ENCODE data around the gene RPL41. TPM values are rescaled to one million over a fixed set of nuclear protein-coding genes. Genes with fewer than 3 reads are reported as not detected.

RPL41 gene
- polyA plus RNA-seq, 3 donors, result 2,986 to 5,048 (median 3,308) TPM

- Histone ChIP-seq H3K36me3 (replicated peaks in 1 of 2; ENCODE audit: control insufficient read depth in 1 of 2, insufficient read depth in 2 of 2, low read length in 2 of 2) (peaks cover 31 to 35% of the 10 kb centered on the region in 2 donors), H3K9ac (ENCODE audit: insufficient read depth, low read length, poor library complexity, severe bottlenecking) (peak overlapping the region; percentile 68), H3K79me2 (ENCODE audit: insufficient read depth, low read length) (peaks cover 44% of the 10 kb centered on the region), H3K27ac (ENCODE audit: low read depth in 1 of 2, low read length in 2 of 2) (peak overlapping the region; percentile 54 to 78), H4K20me1 (ENCODE audit: insufficient read depth, low read length) (no peaks in the 10 kb centered on the region), H3K4me2 (replicated peaks; ENCODE audit: extremely low read depth, low read length, poor library complexity, severe bottlenecking) (peak overlapping the region; percentile 99), H3K9me3 (replicated peaks in 1 of 2; ENCODE audit: control insufficient read depth in 1 of 2, insufficient read depth in 1 of 2, low read length in 2 of 2) (no peaks in the 10 kb centered on the region), H3K4me3 (replicated peaks in 1 of 3; ENCODE audit: low read depth in 2 of 3, low read length in 3 of 3) (peak overlapping the region; percentile 60 to 99 (median 94)), H3K27me3 (ENCODE audit: control insufficient read depth in 2 of 2, insufficient read depth in 2 of 2, low read length in 2 of 2) (no peaks in the 10 kb centered on the region), H3K4me1 (ENCODE audit: control insufficient read depth in 1 of 2, insufficient read depth in 2 of 2, low read length in 2 of 2) (peaks cover 53 to 62% of the 10 kb centered on the region in 2 donors), H2AFZ (ENCODE audit: insufficient read depth, low read depth, low read length, poor library complexity, severe bottlenecking) (peak overlapping the region; percentile 84)
- intact Hi-C loops (cut with micrococcal nuclease), result loop anchor here (2.0 to 10.0 kb wide), 4 partner anchors 22 to 336 kb away; partner anchors contain the start of genes SPRYD4 (in 2 of the 2), NABP2 (in 1 of the 2) and RNF41 (in 1 of the 2)
- no peak for TF ChIP-seq CTCF (IDR thresholded peaks at IDR 0.05)
- Mint-ChIP-seq H3K9me3 (peaks cover 0 to 4% (median 0%) of the 10 kb centered on the region in 7 donors), H3K4me3 (peak overlapping the region; percentile 95 to 98), H3K27ac (peak overlapping the region; percentile 84 to 94 (median 93)), H3K4me1 (peaks cover 53% of the 10 kb centered on the region), H3K36me3 (peaks cover 39% of the 10 kb centered on the region in 2 donors), H3K27me3 (ENCODE audit: low read depth in 3 of 3) (peaks cover 0 to 6% (median 1%) of the 10 kb centered on the region in 3 donors)
- DNase-seq, result no peak
- 0% methylated on average over 10 of the region's 20 CpGs for WGBS (ENCODE audit: insufficient coverage)
Measured at GRCh38 chr12:56128670-56129205, 12.3 kb downstream of the RPL41 start.

GRCh38 chr12:56129206-56129941 is 12.9 kb downstream of the RPL41 start:
- Histone ChIP-seq H3K9me3 (replicated peaks in 1 of 2; ENCODE audit: control insufficient read depth in 1 of 2, insufficient read depth in 1 of 2, low read length in 2 of 2) (no peaks in the 10 kb centered on the region), H3K27ac (ENCODE audit: low read depth in 1 of 2, low read length in 2 of 2) (peak overlapping the region; percentile 54 to 78), H2AFZ (ENCODE audit: insufficient read depth, low read depth, low read length, poor library complexity, severe bottlenecking) (peak overlapping the region; percentile 84), H3K4me2 (replicated peaks; ENCODE audit: extremely low read depth, low read length, poor library complexity, severe bottlenecking) (peak overlapping the region; percentile 99), H3K79me2 (ENCODE audit: insufficient read depth, low read length) (peaks cover 38% of the 10 kb centered on the region), H3K36me3 (replicated peaks in 1 of 2; ENCODE audit: control insufficient read depth in 1 of 2, insufficient read depth in 2 of 2, low read length in 2 of 2) (peaks cover 38 to 41% of the 10 kb centered on the region in 2 donors), H3K4me3 (replicated peaks in 1 of 3; ENCODE audit: low read depth in 2 of 3, low read length in 3 of 3) (peak overlapping the region; percentile 60 to 99 (median 94)), H3K27me3 (ENCODE audit: control insufficient read depth in 2 of 2, insufficient read depth in 2 of 2, low read length in 2 of 2) (no peaks in the 10 kb centered on the region), H4K20me1 (ENCODE audit: insufficient read depth, low read length) (no peaks in the 10 kb centered on the region), H3K9ac (ENCODE audit: insufficient read depth, low read length, poor library complexity, severe bottlenecking) (peak overlapping the region; percentile 68), H3K4me1 (ENCODE audit: control insufficient read depth in 1 of 2, insufficient read depth in 2 of 2, low read length in 2 of 2) (peaks cover 49 to 55% of the 10 kb centered on the region in 2 donors)
- Mint-ChIP-seq H3K9me3 (peaks cover 0 to 4% (median 0%) of the 10 kb centered on the region in 7 donors), H3K4me3 (peak overlapping the region; percentile 95 to 98), H3K4me1 (peaks cover 47% of the 10 kb centered on the region), H3K27ac (peak overlapping the region; percentile 84 to 94 (median 93)), H3K36me3 (peaks cover 42 to 43% of the 10 kb centered on the region in 2 donors), H3K27me3 (ENCODE audit: low read depth in 3 of 3) (peaks cover 0 to 6% (median 1%) of the 10 kb centered on the region in 3 donors)
- DNase-seq, result peak in 1 of 3 donors; percentile 27
- no peak for TF ChIP-seq CTCF (IDR thresholded peaks at IDR 0.05)
- 0% methylated on average over 23 of the region's 29 CpGs for whole genome bisulfite sequencing (ENCODE audit: insufficient coverage)
- intact Hi-C loops (cut with micrococcal nuclease), result loop anchor here (2.0 to 10.0 kb wide), 4 partner anchors 21 to 335 kb away; partner anchors contain the start of genes SPRYD4 (in 2 of the 2), NABP2 (in 1 of the 2) and RNF41 (in 1 of the 2)

All from CD14-positive monocyte (primary cell).